OCI-LY3 (cell line): Measurements from ENCODE around the gene BAZ2B.

Experiments used
- CTCF ChIP-seq: fragments of 200-600, 300-600 bp; sonication (generic); IDR thresholded peaks from 2 replicates; pipeline ENCODE4 v1.5.1; 2014; ENCODE audit warnings: antibody characterized with exemption, low read length, low read depth
- EZH2phosphoT487 ChIP-seq: fragments of 200-600 bp; shearing (Covaris generic); IDR thresholded peaks from 2 replicates; pipeline ENCODE4 v1.6.1; 2018; ENCODE audit warnings: antibody characterized with exemption, mixed run types, low read depth

GRCh38 chr2:159513745-159514144, 102.6 kb downstream of the BAZ2B start:
- TF ChIP-seq CTCF = no peak
- TF ChIP-seq EZH2phosphoT487 = no peak
